Measurements from ENCODE around the gene OR6B3.

Gene OR6B3

GRCh38 chr2:240043279-240043989 is 9.9 kb downstream of the OR6B3 start:
- DNase-seq, result no peak

- no peak for DNase-seq
These were observed 10.6 kb downstream of the OR6B3 start for GRCh38 chr2:240042740-240043139.

- no peak for DNase-seq
These were observed 12.0 kb downstream of the OR6B3 start for GRCh38 chr2:240041363-240041762.

GRCh38 chr2:240037358-240037757 is 16.0 kb downstream of the OR6B3 start:
- DNase-seq, result no peak

GRCh38 chr2:240033330-240033678 is 20.0 kb downstream of the OR6B3 start:
- no peak for DNase-seq

GRCh38 chr2:240032406-240033329 is 20.7 kb downstream of the OR6B3 start:
- DNase-seq, result no peak

GRCh38 chr2:240030379-240031094 is 22.8 kb downstream of the OR6B3 start, which contains the start of gene OR6B2:
Gene OR6B2, minus strand, starts transcription at chr2:240030429. Its CDS starts 0 bp downstream, at chr2:240030429.
- DNase-seq, result no peak

GRCh38 chr2:240024766-240025165 is 28.6 kb downstream of the OR6B3 start:
- no peak for DNase-seq

- DNase-seq, result no peak
These were observed 29.5 kb downstream of the OR6B3 start for GRCh38 chr2:240023792-240024191.

GRCh38 chr2:240021488-240022104 is 31.7 kb downstream of the OR6B3 start:
- DNase-seq, result peak; percentile 52

- no peak for DNase-seq
These were observed 35.1 kb downstream of the OR6B3 start for GRCh38 chr2:240018071-240018750.

GRCh38 chr2:240014327-240014726 is 39.0 kb downstream of the OR6B3 start:
- no peak for DNase-seq

GRCh38 chr2:240013343-240013742 is 40.0 kb downstream of the OR6B3 start:
- DNase-seq, result no peak

- no peak for DNase-seq
These were observed 50.3 kb downstream of the OR6B3 start for GRCh38 chr2:240002983-240003382.

GRCh38 chr2:240000671-240001070 is 52.6 kb downstream of the OR6B3 start:
- no peak for DNase-seq

GRCh38 chr2:239997686-239998409 is 55.5 kb downstream of the OR6B3 start:
- peak; percentile 80 for DNase-seq
